SHP77 (cell line): Measurements from ENCODE around the gene RAB3D.

Source experiments
- DNase-seq, 2 experiments: peaks; one replicate each; lab custom pipeline; 2025; lab: John Stamatoyannopoulos, UW

The RAB3D gene

DNA sequence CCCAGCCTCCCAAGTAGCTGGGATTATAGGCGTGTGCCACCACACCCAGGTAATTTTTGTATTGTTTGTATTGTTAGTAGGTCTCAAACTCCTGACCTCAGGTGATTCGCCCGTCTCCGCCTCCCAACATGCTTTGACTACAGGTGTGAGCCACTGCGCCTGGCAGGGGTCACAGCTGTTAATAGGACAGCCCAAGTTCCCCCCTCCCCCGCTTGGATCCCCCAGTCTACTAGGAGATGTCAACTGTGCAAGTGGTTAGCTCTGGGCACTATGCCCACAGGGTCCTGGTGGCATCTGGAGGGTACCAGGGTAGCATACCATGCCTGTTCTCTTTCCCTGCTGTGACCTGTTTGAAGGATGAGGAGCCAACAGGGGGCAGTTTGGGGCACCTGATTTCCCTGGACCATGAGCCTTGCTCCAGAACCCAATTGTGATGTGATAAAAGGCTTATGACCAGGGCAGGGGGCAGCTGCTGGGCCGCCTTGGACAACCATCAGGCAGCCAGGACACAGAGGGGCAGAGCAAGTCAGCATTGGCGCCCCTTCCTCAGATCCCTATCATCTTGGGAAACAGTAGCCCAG, 43.7 kb downstream of the RAB3D start, which contains the start of gene TSPAN16:
TSPAN16 (plus strand) TSS at position 496 of the 581 bp plus-strand sequence. CDS start 138 bp downstream, outside the sequence.
- no peak for DNase-seq

DNA sequence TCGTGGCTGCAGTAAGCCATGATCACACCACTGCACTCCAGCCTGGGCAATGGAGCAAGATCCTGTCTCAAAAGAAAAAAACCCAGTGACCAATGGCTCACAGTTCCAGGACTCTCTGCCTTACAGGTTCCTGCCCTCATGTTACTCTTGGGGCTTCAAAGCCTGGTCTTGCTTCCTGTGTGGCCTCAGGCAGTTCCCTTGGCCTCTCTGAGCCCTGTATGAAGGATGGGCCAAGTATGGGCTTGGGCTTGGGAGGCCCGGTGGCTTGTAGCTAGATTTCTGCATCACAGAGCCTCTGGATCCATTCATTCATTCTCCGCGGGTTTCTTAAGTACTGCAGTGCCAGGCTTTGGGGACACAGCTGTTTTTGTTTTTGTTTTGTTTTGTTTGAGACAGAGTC, 44.3 kb downstream of the RAB3D start:
- no peak for DNase-seq

DNA sequence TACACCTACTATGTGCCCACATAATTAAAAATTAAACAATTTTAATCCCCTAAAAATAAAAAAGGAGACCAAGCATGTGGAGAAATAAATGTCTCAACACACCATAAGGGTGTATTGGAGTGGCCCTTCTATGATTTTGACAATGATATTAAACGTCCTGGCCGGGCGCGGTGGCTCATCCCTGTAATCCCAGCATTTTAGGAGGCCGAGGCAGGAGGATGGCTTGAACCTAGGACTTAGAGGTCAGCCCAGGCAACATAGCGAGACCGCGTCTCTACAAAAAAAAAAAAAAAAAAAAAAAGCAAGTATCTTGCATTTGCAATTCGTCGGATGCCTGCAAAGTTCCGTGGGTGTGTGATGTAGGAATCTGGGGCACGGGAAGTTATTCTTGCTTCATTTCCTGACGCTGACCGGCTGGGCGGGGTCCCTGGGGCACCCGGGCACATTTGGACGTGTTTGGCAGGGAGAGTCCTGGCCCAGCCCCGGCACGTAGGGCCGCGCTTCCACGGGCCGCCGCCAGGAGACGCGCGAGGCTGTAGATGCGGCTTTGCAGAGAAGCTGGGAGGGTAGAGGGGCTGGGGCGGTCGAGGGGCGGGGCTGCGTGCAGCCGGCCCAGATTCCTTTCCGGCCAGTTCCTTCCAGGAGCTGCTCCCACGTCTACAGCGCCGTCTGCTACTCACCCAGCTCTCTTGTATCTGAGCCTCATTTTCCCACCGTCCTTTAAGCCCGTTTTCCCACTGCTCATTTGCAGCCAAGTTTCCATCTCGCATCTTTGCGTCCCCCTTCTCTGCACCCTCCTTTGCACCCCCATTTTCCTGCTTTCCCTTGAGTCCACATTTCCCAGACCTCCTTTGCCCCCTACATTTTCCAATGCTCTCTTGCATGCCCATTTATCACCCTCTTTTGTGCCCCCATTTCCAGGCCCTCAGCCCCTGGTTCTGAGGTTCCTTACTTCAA, 45.7 kb downstream of the RAB3D start:
- DNase-seq: peak; percentile 72 to 83

DNA sequence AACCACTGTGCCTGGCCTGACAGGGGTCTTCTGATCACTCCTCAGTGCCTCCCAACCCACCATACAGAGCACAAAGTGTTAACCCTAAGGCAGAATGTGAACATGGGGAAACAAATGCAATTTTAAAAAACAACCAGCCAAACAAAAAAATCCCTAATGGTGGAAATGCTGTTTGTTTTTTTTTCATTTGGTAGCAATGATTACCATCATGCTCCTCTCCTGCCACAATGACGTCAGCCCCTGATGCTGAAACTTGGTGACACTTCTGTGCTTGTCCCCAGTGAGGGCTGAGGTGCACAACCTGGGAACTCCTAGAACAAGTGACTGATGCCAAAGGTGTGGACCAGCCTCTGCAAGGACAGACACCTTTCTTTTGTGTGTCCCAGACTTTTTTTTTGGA, 47.5 kb downstream of the RAB3D start:
- no peak for DNase-seq

DNA sequence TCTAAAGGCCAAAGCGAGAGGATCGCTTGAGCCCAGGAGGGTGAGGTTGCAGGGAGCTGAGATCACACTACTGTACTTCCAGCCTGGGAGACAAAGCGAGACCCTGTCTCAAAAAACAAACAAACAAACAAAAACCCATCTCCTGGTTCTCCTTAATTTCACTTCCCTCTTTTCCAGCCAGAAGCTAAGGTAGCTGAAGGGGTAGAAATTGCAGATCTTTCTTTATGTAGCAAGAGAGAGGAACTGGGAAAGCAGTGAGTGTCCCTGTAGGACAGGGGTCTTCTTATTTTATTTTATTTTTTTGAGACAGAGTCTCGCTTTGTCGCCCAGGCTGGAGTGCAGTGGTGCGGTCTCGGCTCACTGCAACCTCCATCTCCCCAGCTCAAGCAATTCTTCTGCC, 48.0 kb downstream of the RAB3D start:
- no peak for DNase-seq

DNA sequence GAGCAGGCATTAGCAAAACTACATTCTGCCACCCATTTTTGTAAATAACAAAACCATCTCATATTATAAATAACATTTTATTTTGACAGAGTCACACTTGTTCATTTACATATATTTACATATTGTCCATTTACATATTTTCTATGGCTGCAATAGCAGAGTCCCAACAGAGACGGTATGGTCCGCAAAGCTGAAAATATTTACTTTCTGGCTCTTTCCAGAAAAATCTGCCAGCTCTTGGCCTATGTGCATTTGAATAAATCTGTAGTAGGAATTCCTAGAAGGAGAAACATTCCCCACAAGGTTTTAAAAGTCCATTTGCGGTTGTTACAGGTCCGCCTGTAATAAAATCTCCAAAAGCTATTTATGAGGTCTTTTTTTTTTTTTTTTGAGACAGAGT, 49.2 kb downstream of the RAB3D start:
- DNase-seq: no peak

DNA sequence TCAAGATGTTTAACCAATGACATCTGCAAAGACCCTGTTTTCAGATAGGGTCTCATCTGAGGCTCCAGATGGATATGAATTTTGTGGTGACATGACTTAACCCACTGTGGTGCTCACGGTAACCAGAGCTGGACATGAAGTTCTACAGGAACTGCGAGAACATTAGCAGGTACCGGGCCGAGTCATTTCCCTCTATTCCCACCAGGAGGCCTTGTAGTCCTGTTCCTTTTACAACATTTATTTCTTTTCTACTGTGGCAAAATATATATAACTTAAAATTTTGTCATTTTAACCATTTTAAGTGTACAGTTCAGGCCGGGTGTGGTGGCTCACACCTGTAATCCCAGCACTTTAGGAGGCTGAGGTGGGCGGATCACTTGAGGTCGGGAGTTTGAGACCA, 51.1 kb downstream of the RAB3D start:
- DNase-seq: no peak

DNA sequence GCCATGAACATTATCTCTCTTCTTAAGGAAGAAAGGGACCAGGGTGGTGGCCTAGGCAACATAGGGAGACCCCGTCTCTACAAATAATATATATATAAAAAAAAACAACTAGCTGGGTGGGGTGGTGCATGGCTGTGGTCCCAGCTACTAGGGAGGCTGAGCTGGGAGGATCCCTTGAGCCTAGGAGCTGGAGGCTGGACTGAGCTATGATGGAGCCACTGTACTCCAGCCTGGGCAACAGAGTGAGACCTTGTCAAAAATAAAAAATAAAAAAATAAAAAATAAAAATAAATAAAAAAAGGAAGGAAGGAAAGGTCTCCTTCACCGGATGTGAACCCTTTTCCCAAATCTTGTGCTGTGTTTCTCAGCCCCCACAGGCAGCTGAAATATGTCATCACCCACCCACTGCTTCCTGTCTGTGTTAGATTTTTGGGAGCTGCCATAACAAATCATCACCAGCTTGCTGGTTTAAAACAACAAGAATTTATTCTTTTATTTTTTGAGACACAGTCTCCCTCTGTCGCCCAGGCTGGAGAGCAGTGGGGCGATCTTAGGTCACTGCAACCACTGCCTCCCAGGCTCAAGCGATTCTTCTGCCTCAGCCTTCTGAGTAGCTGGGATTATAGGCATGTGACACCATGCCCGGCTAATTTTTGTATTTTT, 53.0 kb downstream of the RAB3D start:
- DNase-seq: no peak

DNA sequence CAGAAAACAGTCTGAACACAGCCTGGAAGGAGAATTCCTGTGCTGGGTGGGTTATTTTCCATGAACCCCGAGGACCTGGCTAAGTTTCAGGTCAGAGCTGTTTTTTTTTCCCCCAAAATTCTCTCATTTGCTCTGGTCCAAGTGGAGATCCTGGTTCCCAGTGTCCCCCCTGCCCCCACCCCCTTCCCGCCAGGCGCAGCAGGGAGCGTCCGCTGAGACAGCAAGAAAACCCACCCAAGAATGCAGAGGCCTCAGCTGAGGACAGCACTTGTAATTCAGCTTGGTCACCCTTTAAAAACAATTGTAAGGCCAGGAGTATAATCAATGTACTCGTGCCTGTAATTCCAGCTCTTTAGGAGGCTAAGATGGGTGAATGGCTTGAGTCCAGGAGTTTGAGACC, 54.9 kb downstream of the RAB3D start:
- DNase-seq: no peak

DNA sequence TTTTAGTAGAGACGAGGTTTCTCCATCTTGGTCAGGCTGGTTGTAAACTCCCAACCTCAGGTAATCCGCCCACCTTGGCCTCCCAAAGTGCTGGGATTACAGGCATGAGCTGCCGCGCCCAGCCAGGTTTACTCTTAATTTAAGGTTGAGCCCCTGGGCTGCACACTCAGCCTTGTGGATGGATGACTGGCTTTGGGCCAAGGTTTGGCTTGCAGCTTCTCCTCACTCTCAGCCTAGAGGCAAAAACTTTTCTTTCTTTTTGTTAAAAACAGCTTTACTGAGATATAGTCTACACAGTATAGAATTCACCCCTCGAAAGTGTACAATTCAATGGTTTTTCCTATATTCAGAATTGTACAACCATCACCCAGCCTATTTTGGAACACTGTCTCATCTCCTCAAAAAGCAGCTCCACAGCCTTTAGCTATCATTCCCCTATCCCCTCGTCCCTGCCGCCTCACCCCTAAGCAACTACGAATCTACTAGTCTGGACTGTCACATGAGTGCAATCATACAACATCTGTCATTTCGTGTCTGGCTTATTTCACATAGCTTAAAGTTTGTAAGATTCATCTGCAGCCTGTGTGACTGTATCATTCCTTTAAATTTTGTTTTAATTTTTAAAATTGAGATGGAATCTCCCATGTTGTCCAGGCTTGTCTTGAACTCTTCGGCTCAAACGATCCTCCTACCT, 58.0 kb downstream of the RAB3D start:
- no peak for DNase-seq

DNA sequence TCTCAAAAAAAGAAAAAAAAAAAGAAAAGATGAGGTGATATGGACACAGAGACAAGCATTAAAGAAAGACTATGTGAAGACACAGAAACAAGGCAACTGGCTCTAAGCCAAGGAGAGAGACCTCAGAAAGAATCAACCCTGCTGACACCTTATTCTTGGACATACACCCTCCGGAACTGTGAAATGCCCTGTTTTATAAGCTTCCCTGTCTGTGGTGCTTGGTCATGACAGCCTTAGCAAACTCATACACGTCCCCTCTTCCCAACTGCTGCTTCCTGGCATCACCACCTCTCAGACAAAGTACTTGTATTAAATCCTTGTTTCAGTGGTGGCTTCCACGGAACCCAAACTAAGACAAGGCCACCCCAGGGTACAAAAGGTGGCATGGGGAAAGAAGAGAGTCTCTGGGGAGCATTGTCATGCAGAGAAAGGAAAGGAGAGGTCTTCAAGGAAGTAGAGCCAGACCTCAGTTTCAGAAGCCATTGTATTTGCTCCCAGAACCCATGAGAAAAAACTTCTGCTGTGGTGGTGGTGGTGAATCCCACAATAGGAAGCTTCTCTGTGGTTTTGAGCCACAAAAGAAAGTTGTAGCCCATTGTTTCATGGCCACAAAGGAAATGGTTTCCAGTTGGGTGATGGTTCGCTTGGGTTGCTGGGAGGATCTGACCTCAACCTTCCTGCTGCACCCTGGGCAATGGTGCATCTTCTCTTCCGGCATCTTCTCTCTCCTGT, 59.8 kb downstream of the RAB3D start:
- no peak for DNase-seq

DNA sequence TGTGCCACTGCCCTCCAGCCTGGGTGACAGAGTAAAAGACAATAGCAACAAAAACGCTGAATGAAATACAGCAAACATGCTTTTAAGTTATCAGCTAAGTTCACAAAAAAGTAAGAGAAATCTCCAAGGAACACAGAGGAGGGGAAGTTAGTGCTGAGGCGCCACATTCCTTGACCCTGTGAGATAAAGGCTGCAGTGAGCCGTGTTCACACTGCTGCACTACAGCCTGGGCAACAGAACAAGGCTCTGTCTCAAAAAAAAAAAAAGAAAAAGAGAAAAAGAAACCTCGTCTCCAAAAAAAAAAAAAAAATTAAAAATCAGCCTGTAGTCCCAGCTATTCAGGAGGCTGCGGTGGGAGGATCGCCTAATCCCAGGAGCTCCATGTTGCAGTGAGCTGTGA, 60.8 kb downstream of the RAB3D start:
- no peak for DNase-seq

DNA sequence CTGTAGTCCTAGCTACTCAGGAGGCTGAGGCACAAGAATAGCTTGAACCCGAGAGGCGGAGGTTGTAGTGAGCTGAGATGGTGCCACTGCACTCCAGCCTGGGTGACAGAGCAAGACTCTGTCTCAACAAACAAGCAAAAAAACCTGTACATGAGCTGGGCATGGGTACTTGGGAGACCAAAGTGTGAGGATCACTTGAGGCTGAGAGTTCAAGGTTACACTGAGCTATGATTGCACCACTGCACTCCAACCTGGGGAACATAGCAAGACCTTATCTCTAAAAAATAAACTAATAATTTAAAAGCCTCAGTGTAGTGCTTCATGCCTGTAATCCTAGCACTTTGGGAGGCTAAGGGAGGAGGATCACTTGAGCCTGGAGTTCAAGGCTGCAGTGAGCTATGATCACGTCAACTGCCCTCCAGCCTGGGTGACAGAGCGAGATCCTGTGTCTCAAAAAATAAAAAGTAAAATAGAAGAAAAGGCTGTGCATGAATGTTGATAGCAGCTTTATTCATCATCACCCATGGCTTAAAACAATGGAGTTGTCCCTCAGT, 64.8 kb downstream of the RAB3D start:
- DNase-seq: no peak

DNA sequence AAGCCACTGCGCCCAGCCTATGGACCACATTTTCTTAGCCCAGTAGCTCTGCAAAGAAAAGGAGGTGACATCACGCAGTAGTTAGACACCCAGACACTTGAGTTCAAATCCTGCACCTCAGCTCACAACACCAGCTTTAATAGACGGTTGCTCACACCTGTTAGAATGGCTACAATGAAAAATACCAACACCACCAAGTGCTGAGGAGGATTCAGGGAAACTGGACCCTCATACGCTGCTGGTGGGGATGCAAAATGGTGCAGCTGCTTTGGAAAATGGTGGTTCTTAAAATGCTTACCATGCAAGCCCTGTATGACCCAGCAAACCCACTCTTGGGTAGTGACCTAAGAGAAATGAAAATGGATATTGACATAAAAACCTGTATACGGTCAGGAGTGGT, 65.5 kb downstream of the RAB3D start:
- no peak for DNase-seq

DNA sequence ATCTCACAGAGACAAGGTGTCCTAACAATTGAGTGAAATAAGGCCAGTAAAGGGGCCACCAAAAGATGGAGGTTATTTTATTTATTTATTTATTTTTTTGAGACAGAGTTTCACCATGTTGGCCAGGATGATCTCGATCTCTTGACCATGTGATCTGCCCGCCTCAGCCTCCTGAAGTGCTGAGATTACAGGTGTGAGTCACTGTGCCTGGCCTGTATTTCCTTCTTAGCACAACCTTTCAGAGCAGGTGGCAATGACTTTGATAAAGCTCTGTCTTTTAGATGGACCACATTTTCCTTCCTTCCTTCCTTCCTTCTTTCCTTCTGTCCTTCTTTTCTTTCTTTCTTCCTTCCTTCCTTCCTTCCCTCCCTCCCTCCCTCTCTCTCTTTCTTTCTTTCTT, 66.2 kb downstream of the RAB3D start:
- DNase-seq: no peak
